Skeletal muscle satellite cell (primary cell): Measurements from ENCODE around the gene TMEM151B.
A peak's percentile ranks its signal among the peaks of the same experiment; 100 is the strongest.

Experiments
- H3K27me3 ChIP-seq: 2 replicates; pipeline ENCODE4 v1.7.0; 2013; ENCODE audit warnings: low read length; ENCODE audit not compliant: control insufficient read depth, insufficient read depth
- H3K36me3 ChIP-seq: 2 replicates; pipeline ENCODE4 v1.7.0; 2013; ENCODE audit warnings: mild to moderate bottlenecking, control low read depth, low read length; ENCODE audit not compliant: insufficient read depth
- H3K4me1 ChIP-seq: 2 replicates; pipeline ENCODE4 v1.7.0; 2013; ENCODE audit warnings: low read length; ENCODE audit not compliant: control insufficient read depth, insufficient read depth
- H3K4me2 ChIP-seq: 2 replicates; pipeline ENCODE4 v1.7.0; 2013; ENCODE audit warnings: mild to moderate bottlenecking, low read length
- H3K4me3 ChIP-seq: 2 replicates; pipeline ENCODE4 v1.7.0; 2013; ENCODE audit warnings: low read length
- H3K9ac ChIP-seq: 2 replicates; pipeline ENCODE4 v1.7.0; 2013; ENCODE audit warnings: mild to moderate bottlenecking, low read depth, low read length, moderate library complexity
- H3K9me3 ChIP-seq: replicated peaks from 2 replicates; pipeline ENCODE4 v1.7.0; 2013; ENCODE audit warnings: mild to moderate bottlenecking, control low read depth, low read length

Gene TMEM151B

DNA sequence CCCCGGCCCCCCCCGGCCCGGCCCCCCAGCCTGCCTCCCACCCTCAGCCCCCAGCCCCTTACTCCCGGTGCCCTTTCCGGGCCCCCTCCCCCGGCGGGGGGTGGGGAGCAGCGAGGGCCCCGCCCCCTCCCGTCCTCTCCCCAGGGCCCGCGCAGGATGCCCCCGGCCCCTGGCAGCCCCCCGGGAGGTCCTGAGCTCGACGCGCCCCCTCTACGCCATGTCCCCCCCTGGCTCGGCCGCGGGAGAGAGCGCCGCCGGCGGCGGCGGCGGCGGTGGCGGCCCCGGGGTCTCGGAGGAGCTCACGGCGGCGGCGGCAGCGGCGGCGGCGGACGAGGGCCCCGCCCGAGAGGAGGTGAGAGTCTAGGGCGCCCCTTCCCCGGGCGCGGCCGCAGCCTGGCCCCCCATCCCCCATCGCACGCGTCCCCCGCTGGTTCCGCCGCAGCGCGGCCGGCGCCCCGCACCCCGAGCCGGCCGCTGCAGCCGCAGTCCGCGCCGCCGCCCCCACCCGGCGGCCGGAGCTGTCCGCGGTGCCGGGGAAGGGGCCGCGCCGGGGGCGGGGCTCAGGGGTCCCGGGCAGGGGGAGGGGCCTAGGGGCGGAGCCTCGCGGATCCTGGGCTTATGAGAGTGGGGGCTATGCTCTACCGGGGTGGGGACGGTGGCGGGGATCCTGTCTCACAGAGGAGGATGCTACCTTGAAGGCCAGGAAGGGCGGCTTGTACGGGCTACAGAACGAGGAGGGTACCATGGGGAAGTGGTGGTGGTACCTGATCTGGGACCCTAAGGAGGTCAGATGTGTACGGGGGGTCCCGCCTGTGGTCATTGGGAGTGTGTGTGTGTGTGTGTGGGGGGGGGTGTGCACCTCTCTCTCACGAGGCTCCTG, 516 bp downstream of the TMEM151B start:
- H3K4me3 ChIP-seq, result no peak overlapping the region
- no peak overlapping the region for H3K4me2 ChIP-seq
- no peaks in the 10 kb centered on the region for H3K36me3 ChIP-seq
- H3K4me1 ChIP-seq, result peaks cover 2% of the 10 kb centered on the region
- no peaks in the 10 kb centered on the region for H3K9me3 ChIP-seq
- H3K9ac ChIP-seq, result no peak overlapping the region
- H3K27me3 ChIP-seq, result peaks cover 52% of the 10 kb centered on the region

GRCh38 chr6:44271406-44271723, 1.1 kb downstream of the TMEM151B start:
- Histone ChIP-seq H3K36me3 (no peaks in the 10 kb centered on the region), H3K27me3 (peaks cover 54% of the 10 kb centered on the region), H3K9ac (no peak overlapping the region), H3K9me3 (no peaks in the 10 kb centered on the region), H3K4me2 (no peak overlapping the region), H3K4me1 (peaks cover 3% of the 10 kb centered on the region), H3K4me3 (no peak overlapping the region)

DNA sequence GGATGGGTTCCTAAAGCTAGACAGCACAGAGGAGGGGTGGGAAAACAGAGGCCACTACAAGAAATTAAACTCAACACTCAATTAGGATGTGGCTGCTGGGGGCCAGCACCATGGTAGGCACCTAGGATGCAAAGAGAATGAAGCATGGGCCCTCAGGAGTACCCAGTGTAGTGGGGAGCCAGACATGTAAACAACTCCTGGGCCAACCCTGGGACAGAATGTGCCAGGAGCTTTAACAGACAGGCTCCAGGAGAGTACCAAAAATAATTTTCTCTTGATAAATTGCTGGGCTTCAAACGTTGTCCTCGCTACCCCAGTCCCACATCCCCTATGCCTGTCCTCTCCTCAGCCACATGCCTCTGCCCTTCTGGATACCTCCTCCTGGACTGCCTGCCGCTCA, 1.7 kb downstream of the TMEM151B start:
- H3K4me1 ChIP-seq, result peaks cover 3% of the 10 kb centered on the region
- peaks cover 59% of the 10 kb centered on the region for H3K27me3 ChIP-seq
- H3K36me3 ChIP-seq, result no peaks in the 10 kb centered on the region
- H3K9me3 ChIP-seq, result no peaks in the 10 kb centered on the region
- H3K9ac ChIP-seq, result no peak overlapping the region
- H3K4me2 ChIP-seq, result no peak overlapping the region
- H3K4me3 ChIP-seq, result no peak overlapping the region

- H3K9me3 ChIP-seq, result no peaks in the 10 kb centered on the region
- H3K4me3 ChIP-seq, result no peak overlapping the region
- H3K27me3 ChIP-seq, result peaks cover 65% of the 10 kb centered on the region
- H3K36me3 ChIP-seq, result no peaks in the 10 kb centered on the region
- peaks cover 3% of the 10 kb centered on the region for H3K4me1 ChIP-seq
- no peak overlapping the region for H3K9ac ChIP-seq
- no peak overlapping the region for H3K4me2 ChIP-seq
Measured at GRCh38 chr6:44272529-44272928, 2.3 kb downstream of the TMEM151B start.

DNA sequence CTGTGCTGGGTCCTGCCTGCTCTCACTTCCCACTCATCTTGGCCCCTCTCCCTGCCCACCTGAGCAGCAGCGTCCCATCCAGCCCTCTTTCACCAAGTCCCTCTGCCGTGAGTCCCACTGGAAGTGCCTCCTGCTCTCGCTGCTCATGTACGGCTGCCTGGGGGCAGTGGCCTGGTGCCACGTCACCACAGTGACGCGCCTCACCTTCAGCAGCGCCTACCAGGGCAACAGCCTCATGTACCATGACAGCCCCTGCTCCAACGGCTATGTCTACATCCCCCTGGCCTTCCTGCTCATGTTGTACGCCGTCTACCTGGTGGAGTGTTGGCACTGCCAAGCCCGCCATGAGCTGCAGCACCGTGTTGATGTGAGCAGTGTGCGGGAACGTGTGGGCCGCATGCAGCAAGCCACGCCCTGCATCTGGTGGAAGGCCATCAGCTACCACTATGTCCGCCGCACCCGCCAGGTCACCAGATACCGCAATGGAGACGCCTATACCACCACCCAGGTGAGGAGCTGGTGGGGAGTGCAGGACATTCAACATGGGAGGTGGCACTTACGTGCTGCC, 2.8 kb downstream of the TMEM151B start:
- Histone ChIP-seq H3K27me3 (peaks cover 71% of the 10 kb centered on the region), H3K9me3 (no peaks in the 10 kb centered on the region), H3K36me3 (no peaks in the 10 kb centered on the region), H3K4me1 (peaks cover 3% of the 10 kb centered on the region), H3K4me2 (no peak overlapping the region), H3K4me3 (no peak overlapping the region), H3K9ac (no peak overlapping the region)

DNA sequence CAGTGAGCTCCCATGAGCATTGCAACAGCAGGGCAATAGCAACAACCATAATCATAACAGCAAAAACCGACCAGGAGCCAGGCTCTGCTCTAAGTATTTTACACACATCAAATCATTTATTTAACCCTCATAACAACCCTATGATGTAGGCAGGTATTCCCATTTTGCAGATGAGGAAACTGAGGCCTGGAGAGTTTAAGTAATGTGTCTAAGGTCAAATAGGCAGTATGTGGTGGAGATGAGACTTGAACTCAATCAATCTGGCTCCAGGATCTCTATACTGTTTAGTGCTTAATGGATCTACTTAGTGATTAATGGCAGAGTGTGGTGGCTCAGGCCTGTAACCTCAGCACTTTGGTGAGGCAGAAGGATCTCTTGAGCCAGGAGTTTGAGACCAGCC, 3.4 kb downstream of the TMEM151B start:
- peaks cover 3% of the 10 kb centered on the region for H3K4me1 ChIP-seq
- no peak overlapping the region for H3K4me2 ChIP-seq
- no peak overlapping the region for H3K4me3 ChIP-seq
- no peak overlapping the region for H3K9ac ChIP-seq
- H3K9me3 ChIP-seq, result no peaks in the 10 kb centered on the region
- no peaks in the 10 kb centered on the region for H3K36me3 ChIP-seq
- peaks cover 69% of the 10 kb centered on the region for H3K27me3 ChIP-seq

DNA sequence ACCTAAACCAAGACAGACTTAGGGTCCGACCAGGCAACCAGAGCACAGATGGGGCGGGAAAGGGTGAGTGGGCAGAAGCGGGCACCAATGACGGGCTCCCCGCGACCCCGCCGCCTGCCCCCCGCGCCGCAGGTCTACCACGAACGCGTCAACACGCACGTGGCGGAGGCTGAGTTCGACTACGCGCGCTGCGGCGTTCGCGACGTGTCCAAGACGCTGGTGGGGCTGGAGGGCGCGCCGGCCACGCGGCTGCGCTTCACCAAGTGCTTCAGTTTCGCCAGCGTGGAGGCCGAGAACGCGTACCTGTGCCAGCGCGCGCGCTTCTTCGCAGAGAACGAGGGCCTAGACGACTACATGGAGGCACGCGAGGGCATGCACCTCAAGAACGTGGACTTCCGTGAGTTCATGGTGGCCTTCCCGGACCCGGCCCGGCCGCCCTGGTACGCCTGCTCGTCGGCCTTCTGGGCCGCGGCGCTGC, 5.1 kb downstream of the TMEM151B start:
- Histone ChIP-seq H3K4me1 (peaks cover 3% of the 10 kb centered on the region), H3K4me2 (peak overlapping the region; percentile 80), H3K4me3 (no peak overlapping the region), H3K36me3 (no peaks in the 10 kb centered on the region), H3K27me3 (peaks cover 65% of the 10 kb centered on the region), H3K9me3 (no peaks in the 10 kb centered on the region), H3K9ac (no peak overlapping the region)

DNA sequence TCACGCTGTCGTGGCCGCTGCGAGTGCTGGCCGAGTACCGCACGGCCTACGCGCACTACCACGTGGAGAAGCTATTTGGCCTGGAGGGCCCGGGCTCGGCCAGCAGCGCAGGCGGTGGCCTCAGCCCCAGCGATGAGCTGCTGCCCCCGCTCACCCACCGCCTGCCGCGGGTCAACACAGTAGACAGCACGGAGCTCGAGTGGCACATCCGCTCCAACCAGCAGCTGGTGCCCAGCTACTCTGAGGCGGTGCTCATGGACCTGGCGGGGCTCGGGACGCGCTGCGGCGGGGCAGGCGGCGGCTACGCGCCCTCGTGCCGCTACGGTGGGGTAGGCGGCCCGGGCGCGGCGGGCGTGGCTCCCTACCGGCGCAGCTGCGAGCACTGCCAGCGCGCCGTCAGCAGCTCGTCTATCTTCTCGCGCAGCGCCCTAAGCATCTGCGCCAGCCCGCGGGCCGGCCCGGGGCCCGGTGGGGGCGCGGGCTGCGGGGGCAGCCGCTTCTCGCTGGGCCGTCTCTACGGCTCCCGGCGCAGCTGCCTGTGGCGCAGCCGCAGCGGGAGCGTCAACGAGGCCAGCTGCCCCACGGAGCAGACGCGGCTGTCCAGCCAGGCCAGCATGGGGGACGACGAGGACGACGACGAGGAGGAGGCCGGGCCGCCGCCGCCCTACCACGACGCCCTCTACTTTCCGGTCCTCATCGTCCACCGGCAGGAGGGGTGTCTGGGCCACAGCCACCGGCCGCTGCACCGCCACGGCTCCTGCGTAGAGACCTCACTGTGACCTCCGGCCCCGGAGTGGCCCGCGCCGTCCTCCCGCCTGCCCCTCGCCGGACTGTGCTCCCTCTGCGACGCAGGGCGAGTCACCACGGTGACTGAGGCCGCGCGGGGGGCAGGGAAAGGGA, 5.7 kb downstream of the TMEM151B start:
- Histone ChIP-seq H3K4me1 (peaks cover 3% of the 10 kb centered on the region), H3K4me2 (peak overlapping the region; percentile 80), H3K36me3 (no peaks in the 10 kb centered on the region), H3K9ac (no peak overlapping the region), H3K9me3 (no peaks in the 10 kb centered on the region), H3K4me3 (peak overlapping the region; percentile 57), H3K27me3 (peaks cover 71% of the 10 kb centered on the region)

DNA sequence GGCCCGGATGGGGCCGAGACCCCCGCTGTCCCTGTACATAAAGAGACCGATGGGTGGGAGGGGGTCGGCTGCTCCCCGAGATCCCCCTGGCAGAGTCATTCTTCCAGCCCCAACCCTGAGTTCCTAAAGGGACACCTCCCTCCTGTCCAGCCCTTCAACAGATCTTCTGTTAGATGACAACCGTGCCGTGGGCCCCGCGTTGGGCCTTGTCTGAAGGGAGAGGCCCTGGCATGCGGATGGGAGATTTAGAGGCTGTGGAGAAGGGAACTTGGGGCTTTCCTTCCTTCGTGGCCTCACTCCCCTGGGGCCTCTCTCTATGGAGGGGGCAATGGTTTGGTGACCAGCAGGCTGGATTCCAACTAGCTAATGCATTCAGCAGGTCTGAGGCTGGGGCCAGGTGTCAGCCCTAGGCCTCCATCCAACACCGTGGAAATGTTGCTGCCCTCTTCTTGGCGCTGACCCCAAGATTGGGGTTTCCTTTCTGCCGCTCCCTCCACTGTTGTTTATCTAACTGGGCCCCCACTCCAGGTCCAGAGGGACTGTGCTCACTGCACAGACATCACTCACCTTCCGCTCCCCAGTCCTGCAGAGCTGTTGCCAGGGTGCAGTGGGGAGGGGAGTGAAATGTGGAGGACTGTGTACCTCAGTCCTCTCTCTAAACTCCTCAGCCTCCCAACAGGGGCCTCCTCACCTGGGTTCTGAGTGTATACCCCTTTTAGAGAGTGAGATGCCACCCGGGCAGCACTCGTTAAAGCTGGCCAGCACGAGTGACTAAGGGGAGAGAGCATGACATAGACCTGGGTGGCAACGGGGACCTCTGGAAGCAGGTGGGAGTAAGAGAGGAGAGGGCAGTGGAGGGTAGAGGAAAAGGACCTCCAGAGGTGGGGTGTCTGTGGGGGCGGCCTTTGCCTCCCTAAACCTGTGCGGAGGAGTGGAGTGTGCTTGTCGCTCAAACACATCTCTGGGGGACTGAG, 6.7 kb downstream of the TMEM151B start:
- H3K4me2 ChIP-seq, result no peak overlapping the region
- no peak overlapping the region for H3K4me3 ChIP-seq
- no peak overlapping the region for H3K9ac ChIP-seq
- peaks cover 64% of the 10 kb centered on the region for H3K27me3 ChIP-seq
- H3K4me1 ChIP-seq, result peaks cover 3% of the 10 kb centered on the region
- H3K36me3 ChIP-seq, result no peaks in the 10 kb centered on the region
- H3K9me3 ChIP-seq, result no peaks in the 10 kb centered on the region

DNA sequence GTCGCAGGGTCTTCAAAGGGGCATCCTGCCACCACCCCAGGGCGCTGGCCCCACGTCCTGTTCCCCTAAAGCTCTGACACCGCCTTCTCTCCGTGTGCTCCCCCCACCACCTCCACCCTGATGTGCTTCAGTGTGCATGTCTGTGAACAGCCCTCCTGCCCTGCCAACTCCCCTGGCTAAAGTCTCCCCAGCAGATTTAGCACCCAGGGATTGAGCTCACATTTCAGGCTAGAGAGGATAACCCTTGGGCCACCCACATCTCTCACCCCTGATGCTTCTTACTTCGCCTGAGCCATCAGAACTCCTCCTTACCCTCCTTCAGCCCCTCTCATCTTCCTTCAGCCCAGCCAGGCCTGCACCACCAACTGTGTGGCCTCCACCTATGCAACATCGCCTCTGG, 7.5 kb downstream of the TMEM151B start:
- no peak overlapping the region for H3K4me3 ChIP-seq
- H3K9me3 ChIP-seq, result no peaks in the 10 kb centered on the region
- H3K4me1 ChIP-seq, result peaks cover 3% of the 10 kb centered on the region
- no peak overlapping the region for H3K4me2 ChIP-seq
- H3K9ac ChIP-seq, result no peak overlapping the region
- peaks cover 62% of the 10 kb centered on the region for H3K27me3 ChIP-seq
- no peaks in the 10 kb centered on the region for H3K36me3 ChIP-seq
